ES-I3 (cell line): ENCODE data around the gene CTSF.

Experiments
- H3K36me3 ChIP-seq: 2 replicates; pipeline ENCODE4 v1.6.1; 2013; ENCODE audit warnings: mild to moderate bottlenecking, low read length, control low read depth, moderate library complexity; ENCODE audit not compliant: insufficient read depth
- H3K4me1 ChIP-seq: 2 replicates; pipeline ENCODE4 v1.6.1; 2013; ENCODE audit warnings: mild to moderate bottlenecking, control low read depth, low read length; ENCODE audit not compliant: insufficient read depth
- H3K9ac ChIP-seq: 2 replicates; pipeline ENCODE4 v1.6.1; 2013; ENCODE audit warnings: low read depth, mild to moderate bottlenecking, low read length, moderate library complexity
- H3K9me3 ChIP-seq: 2 replicates; pipeline ENCODE4 v1.6.1; 2013; ENCODE audit warnings: mild to moderate bottlenecking, low read length, moderate library complexity; ENCODE audit not compliant: control insufficient read depth, insufficient read depth

The CTSF gene

DNA sequence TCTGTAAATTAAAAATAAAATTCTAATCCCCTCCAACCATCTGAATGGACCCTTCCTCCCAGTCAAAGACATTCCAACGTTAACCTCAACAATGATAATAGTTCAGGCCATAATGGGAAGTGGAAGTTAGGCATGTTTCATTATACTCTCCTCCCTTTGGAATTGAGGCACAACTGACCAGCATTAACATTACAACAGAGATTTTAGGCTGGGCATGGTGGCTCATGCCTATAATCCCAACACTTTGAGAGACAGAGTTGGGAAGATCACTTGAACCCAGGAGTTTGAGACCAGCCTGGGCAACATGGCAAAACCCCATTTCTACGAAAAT lies 2.4 kb upstream of the CTSF start:
- H3K9me3 ChIP-seq, result no peaks in the 10 kb centered on the region; the same call in 1 of the 2 replicates
- no peaks in the 10 kb centered on the region for H3K36me3 ChIP-seq
- no peak overlapping the region for H3K9ac ChIP-seq
- peaks cover 15% of the 10 kb centered on the region for H3K4me1 ChIP-seq

DNA sequence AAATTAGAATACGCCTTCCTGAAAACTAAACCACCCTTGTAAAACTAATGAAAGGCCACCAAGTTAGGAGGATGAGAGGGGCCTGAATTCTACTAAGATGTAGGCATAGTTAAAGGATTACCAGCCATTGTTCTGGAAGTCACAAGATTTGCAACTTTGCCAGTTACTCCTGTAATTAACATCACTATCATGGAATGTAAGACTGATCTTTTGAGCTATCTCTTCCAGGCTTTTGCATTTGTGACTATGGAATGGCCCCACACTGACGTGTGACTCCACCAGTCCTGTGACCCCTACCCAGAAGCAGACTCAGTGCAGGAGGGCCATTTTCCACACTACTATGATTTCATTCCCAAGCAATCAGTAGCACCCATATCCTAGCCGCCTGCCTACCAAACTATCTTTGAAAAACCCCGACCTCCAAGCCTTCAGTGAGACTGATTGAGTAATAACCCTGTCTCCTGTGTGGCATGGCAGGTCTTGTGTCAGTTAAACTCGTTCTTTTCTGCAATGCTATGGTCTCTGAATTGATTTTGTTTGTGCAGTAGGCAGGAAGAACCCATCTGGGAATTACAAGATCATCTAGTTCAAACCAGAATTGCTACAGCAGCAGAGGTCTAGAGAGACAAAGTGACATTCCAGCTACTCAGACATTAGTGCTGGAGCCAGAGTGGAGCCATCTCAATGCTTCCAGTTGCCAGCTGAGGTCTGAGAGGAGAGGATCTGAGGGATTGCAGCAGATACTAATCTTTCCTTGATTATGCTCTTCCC lies 1.9 kb upstream of the CTSF start:
- H3K36me3 ChIP-seq, result no peaks in the 10 kb centered on the region
- no peaks in the 10 kb centered on the region; the same call in 1 of the 2 replicates for H3K9me3 ChIP-seq
- H3K9ac ChIP-seq, result no peak overlapping the region
- peaks cover 15% of the 10 kb centered on the region for H3K4me1 ChIP-seq

DNA sequence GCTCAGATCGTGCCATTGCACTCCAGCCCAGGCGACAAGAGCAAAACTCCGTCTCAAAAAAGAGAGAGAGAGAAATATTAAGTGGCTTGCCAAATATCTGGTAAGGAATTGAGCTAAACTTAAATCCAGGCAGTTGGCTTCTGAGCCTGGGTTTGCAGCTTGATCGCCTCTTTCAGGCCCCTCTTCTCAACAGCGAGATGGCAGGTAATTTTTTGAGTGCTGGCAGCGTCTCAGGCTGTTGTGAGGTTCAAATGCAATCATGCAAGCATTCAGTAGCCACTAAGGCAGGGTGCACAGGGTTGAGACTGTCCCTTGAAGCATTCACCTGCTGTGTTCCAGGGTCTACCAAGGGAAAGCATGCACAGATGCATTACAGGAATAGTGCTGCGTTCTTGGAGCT lies 670 bp upstream of the CTSF start:
- H3K9me3 ChIP-seq, result no peaks in the 10 kb centered on the region; the same call in 1 of the 2 replicates
- H3K4me1 ChIP-seq, result peaks cover 15% of the 10 kb centered on the region
- H3K36me3 ChIP-seq, result no peaks in the 10 kb centered on the region
- no peak overlapping the region for H3K9ac ChIP-seq

DNA sequence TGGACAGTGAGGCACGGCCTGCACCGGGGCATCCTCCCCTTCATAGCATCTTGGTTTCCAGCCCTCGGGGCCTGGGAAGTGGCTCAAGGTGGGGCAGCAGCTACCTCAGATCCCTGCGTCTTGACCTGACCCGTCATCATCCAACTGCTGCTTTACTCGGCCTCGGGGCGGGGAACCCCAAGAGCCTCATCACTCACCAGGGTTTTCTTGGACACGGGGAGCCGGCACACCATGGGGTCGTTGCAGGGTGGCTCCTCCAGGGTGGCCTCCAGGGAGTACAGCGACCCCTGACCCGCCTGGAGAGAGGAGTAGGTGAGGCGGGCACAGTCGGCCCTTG lies 651 bp downstream of the CTSF start:
- H3K36me3 ChIP-seq, result no peaks in the 10 kb centered on the region
- peak overlapping the region; percentile 36; the same call in 1 of the 2 replicates for H3K9ac ChIP-seq
- peaks cover 15% of the 10 kb centered on the region for H3K4me1 ChIP-seq
- H3K9me3 ChIP-seq, result no peaks in the 10 kb centered on the region; the same call in 1 of the 2 replicates

DNA sequence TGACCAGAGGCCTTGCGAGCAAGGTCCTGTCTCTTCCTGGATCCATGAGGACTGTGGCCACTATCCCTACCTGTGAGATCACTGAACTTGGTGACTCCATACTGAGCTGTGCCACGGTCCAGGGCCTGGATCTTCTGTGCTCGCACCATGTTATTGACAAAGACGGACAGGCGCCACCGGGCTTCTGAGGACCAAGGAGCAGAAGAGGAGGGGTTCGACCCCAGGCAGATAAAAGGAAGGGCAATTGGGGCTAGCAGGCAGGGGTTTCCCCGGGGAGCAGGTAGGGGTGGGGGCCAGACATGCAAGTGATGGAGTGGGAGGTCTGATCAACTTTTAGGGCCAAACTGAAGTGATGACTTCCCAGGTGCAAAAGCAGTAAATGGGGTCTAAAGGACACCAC lies 2.2 kb downstream of the CTSF start:
- Histone ChIP-seq H3K9ac (no peak overlapping the region), H3K36me3 (no peaks in the 10 kb centered on the region), H3K9me3 (no peaks in the 10 kb centered on the region; the same call in 1 of the 2 replicates), H3K4me1 (peaks cover 15% of the 10 kb centered on the region)

DNA sequence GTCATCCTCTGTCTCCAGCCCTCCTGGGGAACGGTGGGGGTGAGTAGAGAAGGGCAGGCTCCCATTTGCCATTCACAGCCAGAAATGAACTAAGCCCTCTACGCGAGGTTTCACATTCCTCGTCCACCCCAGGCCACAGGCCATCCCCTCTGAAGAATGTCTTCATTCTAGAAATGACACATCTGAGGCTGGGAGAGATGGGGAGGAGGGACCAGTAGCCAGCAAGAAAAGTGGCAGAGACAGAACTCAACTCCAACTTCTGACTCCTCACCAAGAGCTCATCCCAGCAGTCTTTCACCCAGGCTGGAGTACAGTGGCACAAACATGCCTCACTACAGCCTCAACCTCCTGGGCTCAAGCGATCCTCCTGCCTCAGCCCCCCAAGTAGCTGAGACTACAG lies 3.4 kb downstream of the CTSF start:
- peaks cover 4% of the 10 kb centered on the region; the same call in 1 of the 2 replicates for H3K4me1 ChIP-seq
- no peaks in the 10 kb centered on the region; the same call in 1 of the 2 replicates for H3K9me3 ChIP-seq
- no peaks in the 10 kb centered on the region for H3K36me3 ChIP-seq
- no peak overlapping the region for H3K9ac ChIP-seq

DNA sequence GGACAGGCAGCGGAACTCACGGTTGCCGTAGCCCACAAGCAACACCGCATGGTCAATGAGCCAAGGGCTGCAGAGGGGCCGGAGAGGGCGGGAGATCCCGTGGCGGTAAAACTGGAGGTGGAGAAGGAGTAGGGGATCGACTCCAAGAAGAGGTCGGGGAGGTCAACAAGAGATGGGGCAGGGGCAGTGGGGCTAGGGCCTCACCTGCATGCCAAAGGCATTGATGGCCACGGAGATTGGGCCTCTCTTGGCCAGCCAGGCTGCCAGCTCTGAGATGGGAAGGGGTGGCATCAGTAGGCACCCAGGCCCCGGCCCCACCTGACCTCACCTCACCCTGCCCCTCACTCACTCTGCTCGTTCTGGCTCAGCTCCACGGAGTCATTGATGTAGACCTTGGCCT lies 3.9 kb downstream of the CTSF start:
- Histone ChIP-seq H3K9me3 (no peaks in the 10 kb centered on the region; the same call in 1 of the 2 replicates), H3K4me1 (no peaks in the 10 kb centered on the region), H3K9ac (no peak overlapping the region), H3K36me3 (no peaks in the 10 kb centered on the region)

DNA sequence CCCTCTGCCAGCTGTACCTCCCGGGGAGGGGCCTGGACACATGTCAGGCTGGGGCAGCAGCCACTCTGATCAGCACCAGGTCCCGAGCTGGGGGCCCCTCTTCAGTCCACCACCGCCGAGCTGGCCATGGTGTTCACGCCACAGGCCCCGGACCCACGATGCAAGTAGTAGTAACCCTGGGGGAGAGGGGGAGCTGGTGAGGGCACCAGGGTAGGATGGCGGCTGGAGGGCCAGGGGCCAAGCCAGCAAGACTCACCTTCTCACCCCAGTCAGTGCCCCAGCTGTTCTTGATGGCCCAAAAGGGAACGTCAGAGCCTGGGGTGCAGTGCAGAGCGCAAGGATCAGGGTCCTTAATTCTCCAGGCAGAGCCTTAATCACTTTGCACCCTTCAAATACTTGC lies 4.6 kb downstream of the CTSF start:
- H3K36me3 ChIP-seq, result no peaks in the 10 kb centered on the region
- H3K9ac ChIP-seq, result no peak overlapping the region
- H3K4me1 ChIP-seq, result no peaks in the 10 kb centered on the region
- no peaks in the 10 kb centered on the region; the same call in 1 of the 2 replicates for H3K9me3 ChIP-seq

DNA sequence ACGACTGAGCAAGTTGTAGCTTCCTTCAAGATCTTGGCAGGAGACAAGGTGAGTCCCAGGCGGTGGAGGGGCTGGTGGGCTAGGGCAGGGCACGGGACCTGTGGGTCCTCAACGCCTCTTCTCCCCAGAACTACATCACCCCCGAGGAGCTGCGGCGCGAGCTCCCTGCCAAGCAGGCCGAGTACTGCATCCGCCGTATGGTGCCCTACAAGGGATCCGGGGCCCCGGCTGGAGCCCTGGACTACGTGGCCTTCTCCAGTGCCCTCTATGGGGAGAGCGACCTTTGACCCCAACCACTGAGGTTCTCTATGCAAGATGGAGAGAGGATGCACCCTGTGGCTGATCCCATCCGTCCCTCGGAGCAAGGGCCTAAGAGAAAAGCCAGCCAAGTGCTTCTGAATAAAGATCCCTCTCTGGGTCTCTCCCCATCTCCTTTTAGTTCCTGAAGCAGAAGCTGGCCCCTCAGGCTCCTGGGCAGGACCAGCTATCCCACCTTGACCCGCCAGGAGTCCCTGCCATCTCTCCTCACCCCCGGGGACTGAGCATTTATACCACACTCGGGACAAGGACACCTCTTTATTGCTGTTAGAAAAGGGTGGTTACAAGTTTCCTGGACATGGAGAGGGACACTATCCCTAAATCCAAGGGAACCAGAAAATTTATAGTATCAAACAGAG lies 5.4 kb downstream of the CTSF start:
- H3K4me1 ChIP-seq, result no peaks in the 10 kb centered on the region
- no peak overlapping the region for H3K9ac ChIP-seq
- H3K36me3 ChIP-seq, result no peaks in the 10 kb centered on the region
- no peaks in the 10 kb centered on the region; the same call in 1 of the 2 replicates for H3K9me3 ChIP-seq

DNA sequence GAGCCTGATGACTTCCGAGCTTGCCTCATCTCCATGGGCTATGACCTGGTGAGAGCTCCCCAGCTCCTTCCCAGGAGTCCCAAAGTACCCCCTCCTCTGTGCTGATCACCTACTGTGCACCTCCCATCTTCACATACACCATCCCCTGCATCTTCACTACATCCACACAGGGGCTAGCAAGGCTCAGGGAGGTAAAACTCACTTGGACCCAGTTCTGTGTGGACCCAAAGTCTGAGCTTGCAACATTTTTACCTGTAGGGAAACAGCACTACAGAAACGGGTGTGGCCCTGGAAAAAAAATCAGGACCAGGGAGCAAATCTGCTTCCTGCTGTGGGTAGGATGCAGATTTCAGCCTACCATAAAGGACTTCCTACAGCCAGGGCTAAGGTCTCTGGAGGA lies 6.1 kb downstream of the CTSF start:
- Histone ChIP-seq H3K9me3 (no peaks in the 10 kb centered on the region), H3K9ac (no peak overlapping the region), H3K36me3 (no peaks in the 10 kb centered on the region), H3K4me1 (no peaks in the 10 kb centered on the region)

DNA sequence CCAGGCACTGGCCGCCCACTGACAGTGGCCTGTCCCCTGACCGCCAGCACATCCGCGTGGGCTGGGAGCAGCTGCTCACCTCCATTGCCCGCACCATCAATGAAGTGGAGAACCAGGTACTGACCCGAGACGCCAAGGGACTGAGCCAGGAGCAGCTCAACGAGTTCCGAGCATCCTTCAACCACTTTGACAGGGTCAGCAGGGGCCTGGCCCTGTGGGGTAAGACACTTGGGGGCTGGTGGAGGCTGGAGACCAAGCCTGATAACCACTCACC lies 6.5 kb downstream of the CTSF start:
- no peak overlapping the region for H3K9ac ChIP-seq
- H3K9me3 ChIP-seq, result no peaks in the 10 kb centered on the region
- H3K36me3 ChIP-seq, result no peaks in the 10 kb centered on the region
- H3K4me1 ChIP-seq, result no peaks in the 10 kb centered on the region

DNA sequence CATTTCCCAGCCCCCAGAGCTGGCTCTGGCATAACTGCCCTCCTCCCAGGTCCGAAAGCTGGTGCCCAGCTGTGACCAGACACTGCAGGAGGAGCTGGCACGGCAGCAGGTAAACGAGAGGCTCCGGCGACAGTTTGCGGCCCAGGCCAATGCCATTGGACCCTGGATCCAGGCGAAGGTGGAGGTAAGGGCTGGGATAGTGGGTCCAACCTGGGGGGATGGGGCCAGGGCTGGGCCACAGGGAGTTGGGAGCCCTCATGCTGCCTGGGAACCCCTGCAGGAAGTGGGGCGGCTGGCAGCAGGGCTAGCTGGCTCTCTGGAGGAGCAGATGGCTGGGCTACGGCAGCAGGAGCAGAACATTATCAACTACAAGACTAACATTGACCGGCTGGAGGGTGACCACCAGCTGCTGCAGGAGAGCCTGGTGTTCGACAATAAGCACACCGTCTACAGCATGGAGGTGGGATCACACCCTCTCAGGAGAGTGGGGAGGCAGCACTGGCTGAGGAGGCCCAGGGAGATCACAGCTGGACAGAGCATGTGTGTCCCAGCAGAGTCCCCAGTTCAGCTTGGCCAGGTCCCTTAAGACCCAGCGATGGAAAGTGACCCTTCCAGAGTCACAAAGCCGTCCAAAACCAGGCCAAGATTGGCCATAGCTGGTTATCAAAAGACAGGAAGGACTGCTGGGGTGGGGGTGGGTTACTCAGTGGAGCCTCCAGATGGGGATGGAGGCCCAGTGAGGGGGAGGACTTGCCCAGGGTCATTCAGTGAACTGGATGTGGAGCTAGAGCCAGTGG lies 7.0 kb downstream of the CTSF start:
- no peaks in the 10 kb centered on the region for H3K9me3 ChIP-seq
- no peaks in the 10 kb centered on the region for H3K4me1 ChIP-seq
- no peaks in the 10 kb centered on the region for H3K36me3 ChIP-seq
- H3K9ac ChIP-seq, result no peak overlapping the region

DNA sequence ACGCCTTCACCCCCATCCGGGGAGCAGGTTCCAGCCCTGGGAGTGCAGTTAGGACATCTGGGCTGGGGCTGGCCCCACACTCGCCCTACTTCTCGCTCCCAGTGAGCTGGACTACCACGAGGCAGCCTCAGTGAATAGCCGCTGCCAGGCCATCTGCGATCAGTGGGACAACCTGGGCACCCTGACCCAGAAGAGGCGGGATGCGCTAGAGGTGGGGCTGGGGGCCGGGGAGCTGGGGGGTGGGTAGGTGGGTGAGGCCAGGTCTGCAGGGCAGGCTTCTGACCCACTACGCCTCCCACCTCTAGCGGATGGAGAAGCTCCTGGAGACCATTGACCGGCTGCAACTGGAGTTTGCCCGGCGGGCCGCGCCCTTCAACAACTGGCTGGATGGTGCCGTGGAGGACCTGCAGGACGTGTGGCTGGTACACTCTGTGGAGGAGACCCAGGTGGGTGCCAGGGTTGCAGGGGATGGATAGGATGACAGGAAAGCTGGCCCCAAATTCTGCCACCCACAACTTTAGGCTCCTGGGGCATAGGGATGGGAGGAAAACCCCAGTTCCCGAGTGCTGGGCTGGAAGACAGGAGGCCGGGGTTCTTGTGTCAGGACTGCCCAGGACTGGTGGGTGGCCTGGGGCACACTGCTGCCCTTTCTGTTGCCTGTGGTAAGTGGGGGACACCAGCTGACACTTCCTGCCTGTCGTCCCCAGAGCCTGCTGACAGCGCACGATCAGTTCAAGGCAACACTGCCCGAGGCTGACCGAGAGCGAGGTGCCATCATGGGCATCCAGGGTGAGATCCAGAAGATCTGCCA lies 8.3 kb downstream of the CTSF start:
- no peaks in the 10 kb centered on the region for H3K36me3 ChIP-seq
- H3K9ac ChIP-seq, result no peak overlapping the region
- H3K4me1 ChIP-seq, result no peaks in the 10 kb centered on the region
- H3K9me3 ChIP-seq, result no peaks in the 10 kb centered on the region

DNA sequence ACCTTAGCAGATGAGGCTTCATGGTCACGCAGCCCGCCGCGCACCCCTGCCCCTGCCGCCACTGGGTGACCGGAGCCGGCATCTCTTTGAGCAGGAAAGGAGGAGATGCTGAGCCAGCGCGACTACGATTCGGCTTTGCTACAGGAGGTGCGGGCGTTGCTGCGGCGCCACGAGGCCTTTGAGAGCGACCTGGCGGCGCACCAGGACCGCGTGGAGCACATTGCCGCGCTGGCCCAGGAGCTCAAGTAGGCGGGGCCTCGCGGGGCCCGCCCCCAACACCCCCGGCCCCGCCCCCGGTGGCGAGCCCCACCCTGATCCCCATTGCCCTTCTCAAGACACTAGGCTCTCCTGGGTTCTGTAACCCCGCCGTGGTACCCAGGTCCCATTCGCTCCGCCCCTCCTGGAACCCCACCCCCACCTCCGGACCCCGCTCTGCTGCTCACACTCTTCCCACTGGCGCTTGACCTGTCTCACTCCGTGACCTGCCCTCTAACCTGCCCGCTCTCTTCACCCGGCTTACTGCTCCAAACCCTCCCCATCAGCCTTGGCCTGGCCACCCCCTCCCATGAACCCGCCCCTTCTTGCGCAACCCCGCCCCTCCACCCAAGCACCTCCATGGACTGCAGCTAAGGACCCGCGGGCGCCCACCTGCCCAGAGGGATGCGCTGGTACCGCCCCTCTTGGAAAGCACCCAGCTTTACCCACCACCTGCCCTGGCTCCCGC lies 9.1 kb downstream of the CTSF start:
- no peaks in the 10 kb centered on the region for H3K4me1 ChIP-seq
- no peaks in the 10 kb centered on the region for H3K36me3 ChIP-seq
- H3K9me3 ChIP-seq, result no peaks in the 10 kb centered on the region
- no peak overlapping the region for H3K9ac ChIP-seq
